Right lobe of liver (tissue), 6 donors: ENCODE results near the gene RIPK3. TPM values are rescaled to one million over a fixed set of nuclear protein-coding genes. Genes with fewer than 3 reads are reported as not detected.

ENCODE experiments used
- ATAC-seq, 4 donors: fragments of 200-7000 bp; cut with Tn5 transposase; one replicate each; pipeline ENCODE4 v1.9.1; 2020; ENCODE audit warnings: mild to moderate bottlenecking in 4 of 4, moderate library complexity in 4 of 4
- DNase-seq, 3 donors: peaks; one replicate each; pipeline ENCODE4 v3.0.0-alpha.2; 2020
- H3K27ac ChIP-seq, 3 donors: fragments of 200-600 bp; one replicate each; pipeline ENCODE4 v1.8.0; 2022
- H3K27me3 ChIP-seq, 2 donors: fragments of 200-600 bp; one replicate each; pipeline ENCODE4 v1.8.0; 2022
- H3K36me3 ChIP-seq, 4 donors: fragments of 200-600 bp; sonication (generic) in 1 of 4; one replicate each; pipeline versions ENCODE4 v1.5.1 to v1.8.0; 2017 to 2022; ENCODE audit warnings: control low read depth in 1 of 4
- H3K4me1 ChIP-seq, 4 donors: fragments of 200-600 bp; sonication (generic) in 1 of 4; one replicate each; pipeline versions ENCODE4 v1.5.1 to v1.8.0; 2017 to 2022; ENCODE audit warnings: control low read depth in 1 of 4
- H3K4me3 ChIP-seq, 3 donors: fragments of 200-600 bp; one replicate each; pipeline ENCODE4 v1.8.0; 2022
- H3K9me3 ChIP-seq, 4 donors: fragments of 200-600 bp; sonication (generic) in 1 of 4; one replicate each; pipeline versions ENCODE4 v1.5.1 to v1.8.0; 2017 to 2022; ENCODE audit warnings: control low read depth in 1 of 4
- CTCF ChIP-seq, 4 donors: fragments of 200-600 bp in 3 of 4; fragments of 450-650 bp in 1 of 4; IDR thresholded peaks; one replicate each; pipeline versions ENCODE4 v1.5.1 to v1.8.0; 2016 to 2022; ENCODE audit warnings: antibody characterized with exemption in 4 of 4, mild to moderate bottlenecking in 2 of 4
- POLR2A ChIP-seq: fragments of 450-650 bp; IDR thresholded peaks from one replicate; pipeline ENCODE4 v1.6.1; 2017; ENCODE audit warnings: antibody characterized with exemption, mild to moderate bottlenecking
- WGBS: methylation state at CpG from one replicate; pipeline ENCODE4 v1.1.6; 2018; ENCODE audit warnings: low coverage, low lambda C conversion rate; ENCODE audit not compliant: insufficient coverage; ENCODE audit errors: missing lambda C conversion rate; 5-methylcytosine and 5-hydroxymethylcytosine counted together
- intact Hi-C, 2 donors: fragments of 100-400 bp; cut with DNase I; formaldehyde crosslinking; loops; one replicate each; pipeline versions ENCODE4 v1.11.2 to v1.14.1; 2022
- total RNA-seq, 6 experiments: library from RNA; depleted of rRNA in 2 of 6; stranded (reverse); fragments of >200 nt in 2 of 6; fragmentation: NEBNext Ultra II Directional in 3 of 6; extraction: Animal tissue kit (Norgen Biotek cat#: 25700) in 3 of 6; gene quantifications; one replicate each; pipeline versions ENCODE4 v1.1.0 to v1.2.4, GENCODE V29; 2016 to 2023
- donor health status: DM: no; HTN: yes; CAD: no.
- donor health status: DM: no; HTN: no; CAD: no.
- donor health status: DM: no; HTN: no; CAD: no.
- donor health status: DM: no; HTN: yes; CAD: no.
- donor health status: DM: no; HTN: yes; CAD: no.

RIPK3 gene
- total RNA-seq, 6 experiments from 2014 or later, result 0.70 to 1.6 (median 0.90) TPM

DNA sequence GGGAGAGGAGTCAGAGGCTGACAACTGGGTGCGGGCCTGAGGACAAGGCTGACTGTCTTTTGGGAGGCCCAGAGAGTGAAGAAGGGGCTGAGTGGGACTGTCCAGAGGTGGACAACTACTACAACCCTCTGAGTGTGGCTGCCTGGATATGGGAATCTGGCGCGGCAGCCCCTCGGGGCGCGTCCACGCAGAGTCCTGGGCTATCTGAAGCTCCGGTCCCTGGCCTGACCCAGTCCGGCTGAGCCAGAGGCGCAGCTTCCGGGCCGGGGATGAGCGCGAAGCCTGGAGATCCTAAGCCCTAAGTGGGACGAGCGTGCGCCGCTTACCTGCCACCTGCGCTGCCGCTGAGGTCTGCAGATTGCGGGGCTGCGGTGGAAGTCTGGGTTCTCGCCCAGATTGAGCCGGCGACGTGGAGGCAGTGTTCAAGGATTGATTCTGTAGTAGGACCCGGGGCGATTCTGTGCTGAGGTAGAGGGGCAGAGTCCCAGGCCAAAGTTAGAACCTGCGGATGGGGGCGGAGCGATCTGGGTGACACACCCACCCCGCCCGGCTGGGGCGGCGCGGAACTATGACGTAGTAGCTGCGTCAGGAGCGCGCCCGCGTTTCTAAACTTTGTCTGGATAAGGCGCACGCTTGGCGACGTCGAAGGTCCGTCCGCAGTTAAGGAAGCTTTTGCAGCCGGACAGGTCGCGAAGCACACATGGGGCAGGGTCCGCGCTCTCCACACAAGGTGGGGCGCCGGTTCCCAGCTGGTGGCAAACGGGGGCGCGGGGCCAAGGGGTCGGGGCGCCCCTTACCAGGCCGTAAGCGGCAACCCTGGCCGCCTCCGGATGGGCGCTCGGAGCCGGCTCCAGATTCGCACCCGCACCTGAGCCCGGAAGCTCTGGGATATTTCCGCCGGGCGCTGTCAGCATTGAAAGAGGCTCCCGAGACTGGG lies 40.3 kb downstream of the RIPK3 start, which contains the start of the genes DHRS1 and NOP9:
DHRS1 (minus strand) TSS at position 526 of the 937 bp plus-strand sequence. CDS start 674 bp downstream, outside the sequence.
NOP9 (plus strand) TSS at position 596 of the 937 bp plus-strand sequence; CDS start at position 701, 105 bp downstream.
- DNase-seq, result peak; percentile 94 to 97 (median 96)
- Histone ChIP-seq H3K4me1 (peaks cover 0 to 54% (median 16%) of the 10 kb centered on the region in 4 donors), H3K27me3 (no peaks in the 10 kb centered on the region), H3K9me3 (no peaks in the 10 kb centered on the region), H3K4me3 (peak within 1 kb of the TSS; percentile 46 to 98 (median 80)), H3K27ac (peak within 1 kb of the TSS; percentile 79 to 93 (median 81)), H3K36me3 (peaks cover 4 to 45% (median 19%) of the 10 kb centered on the region in 4 donors)
- peak; percentile 88 to 91 (median 88) for ATAC-seq
- intact Hi-C loops, result loop anchor here (5.0 to 10.0 kb wide), 2 partner anchors 55 to 57 kb away; partner anchors contain the start of gene TINF2 (in 2 of the 2)
- WGBS, result under 1% methylated on average over 14 of the region's 75 CpGs
- TF ChIP-seq POLR2A (peak; percentile 91), CTCF (IDR thresholded peaks at IDR 0.05) (no peak)

DNA sequence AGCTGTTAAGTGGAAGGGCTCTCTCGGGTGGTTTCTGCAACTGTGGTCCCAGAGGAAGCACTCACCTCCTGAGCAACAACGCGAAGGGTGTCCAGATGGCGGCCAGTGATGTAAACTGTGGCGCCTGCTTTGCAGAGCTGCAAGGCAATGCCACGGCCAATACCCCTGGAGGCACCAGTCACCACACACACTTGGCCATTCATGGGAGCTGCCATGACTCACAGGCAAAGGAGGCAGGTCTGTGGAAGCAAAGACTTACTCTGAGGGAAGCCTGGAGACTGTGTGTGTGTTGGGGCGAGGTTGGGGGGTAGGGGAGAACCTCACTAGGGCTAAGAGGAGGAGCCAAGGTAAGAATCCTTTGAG lies 40.9 kb downstream of the RIPK3 start:
- 15% methylated on average over 7 of the region's 7 CpGs for WGBS

GRCh38 chr14:24297190-24297964 lies 42.4 kb downstream of the RIPK3 start:
- no peak for DNase-seq
- Histone ChIP-seq H3K27ac (peak overlapping the region in 2 of 3 donors; percentile 79 to 93), H3K27me3 (no peaks in the 10 kb centered on the region), H3K4me3 (peak overlapping the region in 1 of 3 donors; percentile 80), H3K36me3 (peaks cover 2 to 37% (median 15%) of the 10 kb centered on the region in 4 donors), H3K9me3 (no peaks in the 10 kb centered on the region), H3K4me1 (peaks cover 0 to 38% (median 11%) of the 10 kb centered on the region in 4 donors)
- ATAC-seq, result peak; percentile 27 to 41 (median 32)
- WGBS, result 23% methylated on average over 5 of the region's 5 CpGs
- TF ChIP-seq CTCF (IDR thresholded peaks at IDR 0.05), result peak; percentile 45 to 48 (median 46)
- no peak for TF ChIP-seq POLR2A
- intact Hi-C loops, result loop anchor here (5.0 to 10.0 kb wide), 2 partner anchors 53 to 55 kb away; partner anchors contain the start of gene TINF2 (in 2 of the 2)

More for the DNA sequence above, 40.9 kb downstream of the RIPK3 start:
- peak overlapping the region; percentile 46 to 98 (median 80) for H3K4me3 ChIP-seq
- intact Hi-C loops, result loop anchor here (5.0 to 10.0 kb wide), 2 partner anchors 54 to 57 kb away; partner anchors contain the start of gene TINF2 (in 2 of the 2)
- no peak for DNase-seq
- no peaks in the 10 kb centered on the region for H3K9me3 ChIP-seq
- H3K4me1 ChIP-seq, result peaks cover 0 to 48% (median 13%) of the 10 kb centered on the region in 4 donors
- H3K27ac ChIP-seq, result peak overlapping the region; percentile 79 to 93 (median 81)
- ATAC-seq, result peak; percentile 8 to 37 (median 13)
- TF ChIP-seq POLR2A (no peak), CTCF (IDR thresholded peaks at IDR 0.05) (no peak)
- H3K36me3 ChIP-seq, result peaks cover 0 to 41% (median 18%) of the 10 kb centered on the region in 4 donors
- H3K27me3 ChIP-seq, result no peaks in the 10 kb centered on the region
